ENCODE measurements around the gene SYT7.

DNA sequence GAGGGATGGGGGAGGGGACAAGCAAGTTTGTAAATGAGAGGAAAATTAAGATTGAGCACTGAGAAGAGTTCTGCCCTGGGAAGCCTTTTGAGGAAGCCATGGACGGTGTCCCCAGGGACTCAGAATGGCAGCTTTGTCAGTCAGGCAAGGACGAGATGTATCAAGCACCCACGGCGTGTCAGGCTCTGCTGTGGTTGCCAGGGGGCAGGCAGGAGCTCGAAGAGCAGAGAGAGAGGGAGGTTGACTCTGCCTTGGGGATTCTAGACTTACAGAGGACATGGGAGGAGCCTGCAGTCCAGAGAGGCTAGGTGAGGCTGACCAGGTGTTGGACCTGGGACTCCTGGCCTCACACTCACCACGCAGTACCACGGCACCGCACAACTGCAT is 29.1 kb upstream of the SYT7 start:
- TF ChIP-seq POLR2A (IDR thresholded peaks at IDR 0.05; ENCODE audit: low read depth, low read length) (no peak), POLR2AphosphoS5 (IDR thresholded peaks at IDR 0.05; ENCODE audit: low read depth, low read length) (no peak), TAF1 (IDR thresholded peaks at IDR 0.05; ENCODE audit: low read depth, low read length) (no peak), PAX5 (IDR thresholded peaks at IDR 0.05; ENCODE audit: insufficient read depth, low read length, severe bottlenecking) (no peak), POU2F2 (IDR thresholded peaks at IDR 0.05; ENCODE audit: low read depth, low read length) (no peak)

Measured in GM12891 (cell line).